GM13977 (cell line): ENCODE data around the gene CTBP2.
A peak's percentile ranks its signal among the peaks of the same experiment; 100 is the strongest.

Experiments used
- DNase-seq: peaks from one replicate; pipeline ENCODE4 v3.0.0; 2012; ENCODE audit warnings: low spot score
- CTCF ChIP-seq: IDR thresholded peaks from 2 replicates; pipeline ENCODE4 v1.5.1; 2012; ENCODE audit warnings: mild to moderate bottlenecking, control low read depth; ENCODE audit not compliant: insufficient read depth; ENCODE audit errors: extremely low read depth, missing control alignments
- in situ Hi-C: fragments of 300-500 bp; cut with MboI; formaldehyde crosslinking; loops from one replicate; pipeline ENCODE4 v1.12.0; 2022; ENCODE audit warnings: low sequenced_read_pairs, low pct_unique_long_range_greater_than_20kb, mixed read lengths, inconsistent platforms; ENCODE audit not compliant: unreplicated experiment

The CTBP2 gene

GRCh38 chr10:125149680-125150047 is 10.7 kb downstream of the CTBP2 start:
- DNase-seq, result no peak
- TF ChIP-seq CTCF, result no peak
- in situ Hi-C loops, result no loop called here

GRCh38 chr10:125149036-125149679 is 11.2 kb downstream of the CTBP2 start:
- DNase-seq, result no peak
- TF ChIP-seq CTCF, result no peak
- in situ Hi-C loops, result no loop called here

- no peak for DNase-seq
- TF ChIP-seq CTCF, result no peak
- in situ Hi-C loops, result no loop called here
Measured at GRCh38 chr10:125148528-125148927, 11.8 kb downstream of the CTBP2 start.

- no peak for TF ChIP-seq CTCF
- DNase-seq, result no peak
- in situ Hi-C loops, result no loop called here
Measured at GRCh38 chr10:125147971-125148439, 12.4 kb downstream of the CTBP2 start.

- in situ Hi-C loops, result no loop called here
- TF ChIP-seq CTCF, result peak; percentile 10
- DNase-seq, result peak; percentile 55
Measured at GRCh38 chr10:125146791-125147579, 13.4 kb downstream of the CTBP2 start.

- TF ChIP-seq CTCF, result no peak
- in situ Hi-C loops, result no loop called here
- no peak for DNase-seq
Measured at GRCh38 chr10:125145636-125146035, 14.7 kb downstream of the CTBP2 start.
